ENCODE data around the gene RAPH1.

GRCh38 chr2:203501873-203502272 is 33.2 kb downstream of the RAPH1 start:
- TF ChIP-seq CTCF (IDR thresholded peaks at IDR 0.05) (no peak), POLR2A (IDR thresholded peaks at IDR 0.05) (no peak), POLR2AphosphoS5 (IDR thresholded peaks at IDR 0.05) (no peak), EP300 (IDR thresholded peaks at IDR 0.05) (no peak)
